NCI-H2171 treated with DMSO at 0.1 percent for 48 hours (cell line): Measurements from ENCODE around the gene CSF1R.
"Not testable (repeated sequence)": the region's sequence is repeated elsewhere in the genome, so short reads cannot be mapped to it uniquely, and the experiment has no call there.

ENCODE experiments used
- DNase-seq: peaks from one replicate; lab custom pipeline; 2025; lab: John Stamatoyannopoulos, UW

The CSF1R gene

DNA sequence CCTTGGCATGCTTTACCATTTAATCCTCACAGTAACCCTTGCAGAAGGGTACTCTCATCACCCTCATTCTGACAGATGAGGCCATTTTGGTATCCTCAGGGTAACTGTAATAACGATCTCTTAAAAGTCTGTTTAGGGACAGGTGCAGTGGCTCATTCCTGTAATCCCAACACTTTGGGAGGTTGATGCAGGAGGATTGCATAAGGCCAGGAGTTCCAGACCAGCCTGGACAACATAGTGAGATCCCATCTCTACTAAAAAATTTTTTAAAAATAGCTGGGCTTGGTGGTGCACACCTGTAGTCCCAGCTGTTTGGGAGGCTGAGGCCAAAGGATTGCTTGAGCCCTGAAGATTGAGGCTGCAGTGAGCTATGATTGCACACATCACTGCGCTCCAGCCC lies 31.8 kb downstream of the CSF1R start:
- DNase-seq = no peak

- no peak for DNase-seq
Observed at GRCh38 chr5:150053713-150054392, 32.5 kb downstream of the CSF1R start.

- DNase-seq = no peak
Observed at GRCh38 chr5:150052956-150053712, 33.2 kb downstream of the CSF1R start.

GRCh38 chr5:150052226-150052955 lies 34.0 kb downstream of the CSF1R start:
- DNase-seq = no peak

GRCh38 chr5:150051657-150052195 lies 34.6 kb downstream of the CSF1R start:
- no peak for DNase-seq

GRCh38 chr5:150050172-150050811 lies 36.1 kb downstream of the CSF1R start:
- not testable (repeated sequence) for DNase-seq

DNA sequence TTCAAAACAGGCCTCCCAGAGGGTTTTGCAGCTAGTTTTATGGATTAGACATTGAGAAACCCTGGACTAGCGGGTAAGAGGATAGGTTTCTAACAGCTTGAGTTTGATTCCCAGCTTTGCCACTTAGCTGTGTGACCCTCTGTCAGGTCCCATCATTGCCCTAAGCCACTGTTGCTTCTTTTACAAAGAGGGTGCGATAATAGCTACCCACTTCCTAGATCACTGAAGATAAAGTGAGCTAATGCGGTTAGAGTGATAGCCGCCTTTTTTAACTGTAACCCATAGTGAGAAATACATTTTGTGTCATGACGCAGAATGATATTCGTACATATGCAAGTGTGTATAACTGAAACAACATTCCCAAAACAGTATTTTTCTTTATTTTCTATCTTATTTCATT lies 40.3 kb downstream of the CSF1R start:
- DNase-seq = no peak

DNA sequence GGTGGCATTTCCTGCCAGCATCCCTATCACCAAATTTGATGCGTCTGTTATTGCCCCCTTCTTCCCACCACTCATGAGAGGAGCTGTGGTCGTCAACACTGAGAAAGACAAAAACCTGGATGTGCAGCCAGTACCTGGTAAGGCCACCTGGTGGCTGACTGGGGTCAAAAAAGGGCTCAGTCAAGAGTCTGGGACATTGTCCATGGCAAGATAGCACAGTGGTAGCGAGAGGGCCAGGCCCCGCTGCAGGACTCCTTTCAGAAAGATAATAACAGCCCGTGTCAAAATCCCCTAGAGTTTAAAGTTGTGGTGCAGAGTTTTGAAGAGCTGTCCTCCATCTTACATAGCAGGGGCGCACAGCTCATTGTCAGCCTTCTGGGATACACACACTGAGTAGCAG lies 40.8 kb downstream of the CSF1R start:
- DNase-seq = no peak

- no peak for DNase-seq
Observed at GRCh38 chr5:150044712-150045111, 41.6 kb downstream of the CSF1R start.

DNA sequence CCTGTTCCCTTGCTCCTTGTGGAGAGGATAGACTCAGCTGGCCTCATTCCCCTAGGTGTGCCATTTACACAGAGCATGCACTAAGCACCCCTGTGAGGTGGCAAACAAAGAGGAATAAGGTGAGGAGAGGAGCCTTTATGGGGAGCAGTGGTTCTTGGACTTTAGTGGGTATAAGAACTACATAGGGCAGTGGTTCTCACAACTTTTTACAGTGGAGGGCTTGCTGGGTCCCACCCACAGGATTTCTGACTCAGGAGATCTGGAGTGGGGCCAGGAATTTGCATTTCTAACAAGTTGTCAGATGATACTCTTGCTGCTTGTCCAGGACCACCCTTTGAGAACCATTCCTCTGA lies 42.0 kb downstream of the CSF1R start:
- DNase-seq = no peak

GRCh38 chr5:150043657-150044328 lies 42.6 kb downstream of the CSF1R start:
- no peak for DNase-seq

DNA sequence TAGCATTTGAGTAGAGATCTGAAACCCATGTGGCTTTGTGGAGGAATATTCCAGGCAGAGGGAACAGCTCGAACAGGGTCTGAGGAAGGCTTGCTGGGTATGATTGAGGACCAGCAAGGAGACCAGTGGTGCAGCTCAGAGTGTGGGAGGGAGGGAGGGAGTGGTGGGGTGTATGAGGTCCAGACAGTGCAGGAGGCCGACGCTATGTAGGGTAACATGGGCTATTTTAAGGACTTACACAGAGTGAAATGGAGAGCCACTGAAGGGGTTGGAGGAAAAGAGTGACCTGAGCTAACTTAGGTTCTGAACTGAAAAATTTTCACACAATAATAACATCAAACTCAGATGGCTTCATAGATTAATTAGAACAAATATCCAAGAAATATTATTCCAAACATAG lies 43.9 kb downstream of the CSF1R start:
- no peak for DNase-seq

DNA sequence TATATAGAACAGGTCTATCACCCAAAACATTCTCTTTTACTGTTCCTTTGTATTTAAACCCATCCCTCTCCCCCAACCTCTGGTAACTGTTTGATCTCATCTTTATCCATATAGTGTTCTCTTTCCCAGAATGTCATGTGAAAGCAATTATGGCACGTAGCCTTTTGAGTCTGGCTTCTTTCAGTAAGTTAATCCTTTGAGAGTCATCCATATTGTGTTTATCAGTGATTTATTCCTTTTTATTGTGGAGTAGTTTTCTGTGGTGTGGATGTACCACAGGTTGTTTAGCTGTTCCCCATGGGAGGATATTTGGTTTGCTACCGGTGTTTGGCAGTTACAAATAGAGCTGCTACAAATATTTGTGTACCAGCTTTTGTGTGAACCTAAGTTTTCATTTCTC lies 47.8 kb downstream of the CSF1R start:
- DNase-seq = no peak

GRCh38 chr5:150036513-150036912 lies 49.8 kb downstream of the CSF1R start:
- no peak for DNase-seq

- DNase-seq = no peak
Observed at GRCh38 chr5:150035139-150035895, 51.0 kb downstream of the CSF1R start.

- DNase-seq = no peak
Observed at GRCh38 chr5:150034662-150035061, 51.7 kb downstream of the CSF1R start.

GRCh38 chr5:150033334-150033733 lies 53.0 kb downstream of the CSF1R start:
- DNase-seq = no peak

DNA sequence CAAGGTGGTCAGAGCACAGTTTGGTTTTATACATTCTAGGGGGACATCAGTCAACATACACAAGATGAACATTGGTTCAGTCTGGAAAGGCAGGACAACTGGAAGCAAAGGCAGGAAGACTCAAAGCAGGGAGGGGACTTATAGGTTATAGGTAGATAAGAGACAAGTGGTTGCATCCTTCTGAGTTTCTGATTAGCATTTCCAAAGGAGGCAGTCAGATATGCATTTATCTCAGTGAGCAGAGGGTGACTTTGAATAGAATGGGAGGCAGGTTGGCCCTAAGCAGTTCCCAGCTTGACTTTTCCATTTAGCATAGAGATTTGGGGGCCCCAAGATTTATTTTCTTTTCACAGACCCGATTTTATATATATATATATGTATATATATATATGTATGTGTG lies 58.3 kb downstream of the CSF1R start:
- not testable (repeated sequence) for DNase-seq

DNA sequence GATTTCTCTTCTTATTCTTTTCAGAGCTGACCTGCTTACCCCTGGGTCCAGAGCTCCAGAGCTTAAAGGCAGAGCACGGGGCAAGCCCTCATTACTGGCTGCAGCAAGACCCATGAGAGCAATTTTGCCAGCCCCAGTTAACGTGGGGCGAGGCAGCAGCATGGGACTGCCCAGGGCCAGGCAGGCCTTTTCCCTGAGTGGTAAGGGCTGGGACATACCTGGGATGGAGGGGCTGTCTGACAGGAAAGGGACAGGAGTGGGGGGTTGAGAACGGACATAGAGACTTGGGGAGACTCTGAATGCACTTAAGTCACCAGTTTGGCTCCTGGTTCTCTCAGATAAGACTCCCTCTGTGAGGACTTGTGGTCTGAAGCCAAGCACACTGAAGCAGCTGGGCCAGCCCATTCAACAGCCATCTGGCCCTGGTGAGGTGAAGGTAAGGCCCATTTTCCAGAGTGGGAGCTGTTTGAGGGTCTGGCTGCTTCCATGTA lies 59.6 kb downstream of the CSF1R start:
- DNase-seq = no peak

DNA sequence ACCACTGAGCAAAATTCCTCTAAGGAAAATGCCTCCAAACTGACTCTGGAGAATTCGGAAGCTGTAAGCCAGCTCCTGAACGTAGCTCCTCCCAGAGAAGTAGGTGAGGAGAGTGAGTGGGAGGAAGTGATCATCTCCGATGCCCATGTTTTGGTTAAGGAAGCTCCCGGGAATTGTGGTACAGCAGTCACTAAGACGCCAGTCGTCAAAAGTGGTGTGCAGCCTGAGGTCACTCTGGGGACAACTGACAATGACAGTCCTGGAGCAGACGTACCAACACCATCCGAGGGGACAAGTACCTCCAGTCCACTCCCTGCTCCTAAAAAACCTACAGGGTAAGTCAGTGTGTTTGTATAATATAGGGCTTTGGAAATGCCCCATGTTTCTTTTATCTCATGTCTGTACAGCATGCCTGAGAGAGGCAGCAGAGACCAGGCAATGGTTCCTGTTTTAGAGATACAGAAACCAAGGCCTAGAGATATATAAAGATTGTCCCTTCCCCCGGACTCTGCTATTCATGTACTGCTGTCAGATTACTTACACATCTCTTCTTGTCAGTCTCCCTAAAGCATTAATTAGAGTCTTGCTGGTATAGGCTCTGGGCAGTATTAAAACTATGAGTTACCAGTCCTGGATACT lies 61.9 kb downstream of the CSF1R start:
- no peak for DNase-seq
